ENCODE results near the gene ATG2A. TPM values are rescaled to one million over a fixed set of nuclear protein-coding genes. Genes with fewer than 3 reads are reported as not detected.
A peak's percentile ranks its signal among the peaks of the same experiment; 100 is the strongest.

ATG2A gene
- total and polyA plus RNA-seq, 9 of the 15 experiments (the other 6 are each of a cell fraction or from before 2014, with no cell fraction given): 0.25 to 45.9 (median 5.2) TPM

DNA sequence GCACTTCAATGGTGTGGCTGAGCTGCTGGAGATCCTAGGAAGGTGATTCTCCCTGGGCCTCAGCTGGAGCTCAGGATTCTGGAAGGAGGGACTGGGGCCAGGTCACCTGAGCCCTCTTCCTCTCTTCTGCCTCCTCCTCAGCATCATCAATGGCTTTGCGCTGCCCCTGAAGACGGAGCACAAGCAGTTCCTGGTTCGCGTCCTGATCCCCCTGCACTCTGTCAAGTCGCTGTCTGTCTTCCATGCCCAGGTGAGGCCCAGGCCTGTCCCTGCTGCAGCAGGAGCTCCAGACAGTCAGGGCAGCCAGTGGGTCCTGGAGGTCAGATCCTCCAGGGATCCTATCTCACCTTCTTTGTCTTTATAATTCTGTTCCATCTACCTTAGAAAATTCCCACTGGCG lies 13.3 kb upstream of the ATG2A start:
- BruUV-seq (replicated peaks): no TSS peak
- no peak for ATAC-seq
- 93% methylated on average over 5 of the region's 6 CpGs for WGBS (ENCODE audit: insufficient coverage, low coverage, missing lambda C conversion rate)
- in situ Hi-C loops (cut with MboI): no loop called here
- intact Hi-C loops (cut with micrococcal nuclease): no loop called here
- ChIA-PET POLR2A (interaction anchor here (0.6 to 1.4 kb wide), 2 partner anchors 12 to 960 kb away, joined by 4 read pairs; partner anchors contain the start of gene CCDC85B), CTCF (ENCODE audit: low intra/inter-chr PET ratio) (no interaction called here)
- H3K27me3 ChIP-seq (ENCODE audit: control insufficient read depth in 2 of 2, insufficient read depth in 2 of 2, low read length in 2 of 2): no peaks in the 10 kb centered on the region
- no peak overlapping the region for H3K4me3 ChIP-seq
- TF ChIP-seq KDM1A (IDR thresholded peaks at IDR 0.05) (no peak), FOSL1 (tag; conservative IDR thresholded peaks at IDR 0.05) (no peak)
- H3K9me1 ChIP-seq (ENCODE audit: control insufficient read depth, insufficient read depth, low read length): no peaks in the 10 kb centered on the region
- H3K9ac ChIP-seq (ENCODE audit: insufficient read depth in 1 of 2, low read depth in 2 of 2, low read length in 2 of 2): no peak overlapping the region
- no peak for FAIRE-seq
- H4K20me1 ChIP-seq (replicated peaks; ENCODE audit: control insufficient read depth, insufficient read depth, low read length): no peaks in the 10 kb centered on the region; the same call in 1 of the 2 replicates
- H3K4me1 ChIP-seq (replicated peaks in 1 of 2; ENCODE audit: control insufficient read depth in 2 of 2, insufficient read depth in 2 of 2, low read length in 2 of 2): peaks cover 2 to 36% of the 10 kb centered on the region in 2 experiments; a peak in 4 of 5 replicates
- no peak for DNase-seq (ENCODE audit: extremely low read depth in 1 of 4, low spot score in 3 of 4)
- H3K27ac ChIP-seq (ENCODE audit: extremely low read depth, low read depth, low read length): no peak overlapping the region
- H2AFZ ChIP-seq (ENCODE audit: low read depth, low read length): no peak overlapping the region
- H3K9me3 ChIP-seq (replicated peaks; ENCODE audit: control insufficient read depth, insufficient read depth, low read depth, low read length): no peaks in the 10 kb centered on the region
- peaks cover 7% of the 10 kb centered on the region; the same call in 1 of the 3 replicates for H3K36me3 ChIP-seq (ENCODE audit: control insufficient read depth, insufficient read depth, low read length)
- no peaks in the 10 kb centered on the region for H3K79me2 ChIP-seq (ENCODE audit: control insufficient read depth, insufficient read depth, low read length)
- no peak overlapping the region for H3K4me2 ChIP-seq (ENCODE audit: insufficient read depth, low read length)

DNA sequence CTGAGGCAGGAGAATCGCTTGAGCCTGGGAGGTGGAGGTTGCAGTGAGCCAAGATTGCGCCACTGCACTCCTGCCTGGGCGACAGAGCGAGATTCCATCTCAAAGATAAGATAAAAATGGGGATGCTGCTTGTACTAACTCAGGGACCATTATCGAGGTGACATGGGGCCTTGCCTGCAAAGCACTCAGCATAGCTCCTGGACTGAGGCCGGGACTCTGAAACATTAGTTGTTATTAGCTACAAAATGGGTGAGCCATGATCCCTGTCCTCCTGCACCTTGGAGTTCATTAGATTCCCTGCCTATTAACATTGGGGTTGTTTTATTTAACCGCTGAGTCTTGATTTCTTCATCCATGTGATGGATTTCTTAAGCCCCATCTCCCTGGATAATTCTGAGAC lies 12.6 kb upstream of the ATG2A start:
- Histone ChIP-seq H4K20me1 (replicated peaks; ENCODE audit: control insufficient read depth, insufficient read depth, low read length) (no peaks in the 10 kb centered on the region; the same call in 1 of the 2 replicates), H2AFZ (ENCODE audit: low read depth, low read length) (no peak overlapping the region), H3K4me2 (ENCODE audit: insufficient read depth, low read length) (no peak overlapping the region), H3K9ac (ENCODE audit: insufficient read depth in 1 of 2, low read depth in 2 of 2, low read length in 2 of 2) (no peak overlapping the region), H3K79me2 (ENCODE audit: control insufficient read depth, insufficient read depth, low read length) (no peaks in the 10 kb centered on the region), H3K4me3 (no peak overlapping the region), H3K9me3 (replicated peaks; ENCODE audit: control insufficient read depth, insufficient read depth, low read depth, low read length) (no peaks in the 10 kb centered on the region), H3K27me3 (ENCODE audit: control insufficient read depth in 2 of 2, insufficient read depth in 2 of 2, low read length in 2 of 2) (no peaks in the 10 kb centered on the region), H3K9me1 (ENCODE audit: control insufficient read depth, insufficient read depth, low read length) (no peaks in the 10 kb centered on the region), H3K4me1 (replicated peaks in 1 of 2; ENCODE audit: control insufficient read depth in 2 of 2, insufficient read depth in 2 of 2, low read length in 2 of 2) (peaks cover 6 to 36% of the 10 kb centered on the region in 2 experiments; a peak in 4 of 5 replicates), H3K27ac (ENCODE audit: extremely low read depth, low read depth, low read length) (no peak overlapping the region), H3K36me3 (ENCODE audit: control insufficient read depth, insufficient read depth, low read length) (peaks cover 7% of the 10 kb centered on the region; the same call in 1 of the 3 replicates)
- BruUV-seq (replicated peaks): no TSS peak
- POLR2A ChIA-PET: interaction anchor here (0.6 to 1.4 kb wide), 4 partner anchors 13 to 961 kb away, joined by 3 to 4 read pairs (median 4); partner anchors contain the start of gene CCDC85B
- DNase-seq (ENCODE audit: extremely low read depth in 1 of 4, low spot score in 3 of 4): no peak
- CTCF ChIA-PET (ENCODE audit: low intra/inter-chr PET ratio): no interaction called here
- in situ Hi-C loops (cut with MboI): no loop called here
- TF ChIP-seq ZNF232 (CRISPR knock-in tag; IDR thresholded peaks at IDR 0.05): no peak
- peak; percentile 31; the same call in 1 of the 2 replicates for TF ChIP-seq CEBPB (tag; IDR thresholded peaks at IDR 0.05)
- intact Hi-C loops (cut with micrococcal nuclease): no loop called here
- ATAC-seq: no peak
- no peak for FAIRE-seq
- 51% methylated on average over 7 of the region's 7 CpGs for WGBS (ENCODE audit: insufficient coverage, low coverage, missing lambda C conversion rate)

Measured in K562 (cell line).